ENCODE results near the gene TCEAL5. TPM values are rescaled to one million over a fixed set of nuclear protein-coding genes. Genes with fewer than 3 reads are reported as not detected.
A peak's percentile ranks its signal among the peaks of the same experiment; 100 is the strongest.

TCEAL5 gene
- total RNA-seq, 4 donors from 2014 or later: 0.64 TPM; not detected in 3

DNA sequence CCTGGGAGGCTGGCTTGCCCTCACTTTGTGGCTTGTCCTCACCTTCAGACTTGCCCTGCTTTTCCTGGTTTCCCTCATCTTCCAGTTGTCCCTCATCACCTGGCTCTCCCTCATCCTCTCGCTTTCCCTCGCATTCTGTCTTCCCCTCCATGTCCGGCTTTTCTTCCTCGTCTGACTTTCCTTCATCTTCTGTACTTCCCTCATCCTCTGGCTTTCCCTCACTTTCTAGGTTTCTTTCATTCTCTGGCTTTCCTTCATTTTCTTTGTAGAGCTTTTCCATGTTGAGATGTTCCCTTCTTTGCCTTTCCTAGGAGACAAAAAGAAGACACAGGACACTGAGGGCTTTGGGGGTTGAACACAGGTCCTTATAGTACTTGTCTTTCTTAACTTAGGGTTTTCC, 2.3 kb downstream of the TCEAL5 start:
- Histone ChIP-seq H3K4me1 (no peaks in the 10 kb centered on the region), H3K9me3 (no peaks in the 10 kb centered on the region), H3K36me3 (no peaks in the 10 kb centered on the region), H3K27ac (no peak overlapping the region), H3K27me3 (peaks cover 2% of the 10 kb centered on the region), H3K4me3 (no peak overlapping the region)
- in situ Hi-C loops (cut with MboI; ENCODE audit: low pct_ligation_motif_present in 1 of 4, low pct_unique_long_range_greater_than_20kb in 1 of 4, low sequenced_read_pairs in 3 of 4): no loop called here
- WGBS, 2 donors (ENCODE audit: low coverage in 1 of 2): 88% methylated on average over 4 of the region's 4 CpGs; no CpG with 5 or more reads in 1 of the 2 donors
- TF ChIP-seq EP300 (IDR thresholded peaks at IDR 0.05; ENCODE audit: low read depth) (no peak), POLR2A (IDR thresholded peaks at IDR 0.05) (no peak)
- no peak for DNase-seq
- intact Hi-C loops (cut with DNase I; ENCODE audit: low total_unique reads): no loop called here

- no peak overlapping the region for H3K4me3 ChIP-seq
- no peak for DNase-seq
- no peaks in the 10 kb centered on the region for H3K9me3 ChIP-seq
- TF ChIP-seq, protein P1, sequence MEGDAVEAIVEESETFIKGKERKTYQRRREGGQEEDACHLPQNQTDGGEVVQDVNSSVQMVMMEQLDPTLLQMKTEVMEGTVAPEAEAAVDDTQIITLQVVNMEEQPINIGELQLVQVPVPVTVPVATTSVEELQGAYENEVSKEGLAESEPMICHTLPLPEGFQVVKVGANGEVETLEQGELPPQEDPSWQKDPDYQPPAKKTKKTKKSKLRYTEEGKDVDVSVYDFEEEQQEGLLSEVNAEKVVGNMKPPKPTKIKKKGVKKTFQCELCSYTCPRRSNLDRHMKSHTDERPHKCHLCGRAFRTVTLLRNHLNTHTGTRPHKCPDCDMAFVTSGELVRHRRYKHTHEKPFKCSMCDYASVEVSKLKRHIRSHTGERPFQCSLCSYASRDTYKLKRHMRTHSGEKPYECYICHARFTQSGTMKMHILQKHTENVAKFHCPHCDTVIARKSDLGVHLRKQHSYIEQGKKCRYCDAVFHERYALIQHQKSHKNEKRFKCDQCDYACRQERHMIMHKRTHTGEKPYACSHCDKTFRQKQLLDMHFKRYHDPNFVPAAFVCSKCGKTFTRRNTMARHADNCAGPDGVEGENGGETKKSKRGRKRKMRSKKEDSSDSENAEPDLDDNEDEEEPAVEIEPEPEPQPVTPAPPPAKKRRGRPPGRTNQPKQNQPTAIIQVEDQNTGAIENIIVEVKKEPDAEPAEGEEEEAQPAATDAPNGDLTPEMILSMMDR (IDR thresholded peaks at IDR 0.05): no peak
- TF ChIP-seq POLR2A (IDR thresholded peaks at IDR 0.05) (no peak), POLR2AphosphoS5 (IDR thresholded peaks at IDR 0.05) (no peak), EP300 (IDR thresholded peaks at IDR 0.05; ENCODE audit: low read depth) (no peak)
- no peak overlapping the region for H3K27ac ChIP-seq
- in situ Hi-C loops (cut with MboI; ENCODE audit: low pct_ligation_motif_present in 1 of 4, low pct_unique_long_range_greater_than_20kb in 1 of 4, low sequenced_read_pairs in 3 of 4) (no loop called here), intact Hi-C loops (cut with DNase I; ENCODE audit: low total_unique reads) (no loop called here)
- peaks cover 0 to 9% (median 0%) of the 10 kb centered on the region in 4 donors for H3K4me1 ChIP-seq
- H3K36me3 ChIP-seq: no peaks in the 10 kb centered on the region
- H3K27me3 ChIP-seq: no peaks in the 10 kb centered on the region
Observed at GRCh38 chrX:103258275-103258674, 18.3 kb downstream of the TCEAL5 start.

DNA sequence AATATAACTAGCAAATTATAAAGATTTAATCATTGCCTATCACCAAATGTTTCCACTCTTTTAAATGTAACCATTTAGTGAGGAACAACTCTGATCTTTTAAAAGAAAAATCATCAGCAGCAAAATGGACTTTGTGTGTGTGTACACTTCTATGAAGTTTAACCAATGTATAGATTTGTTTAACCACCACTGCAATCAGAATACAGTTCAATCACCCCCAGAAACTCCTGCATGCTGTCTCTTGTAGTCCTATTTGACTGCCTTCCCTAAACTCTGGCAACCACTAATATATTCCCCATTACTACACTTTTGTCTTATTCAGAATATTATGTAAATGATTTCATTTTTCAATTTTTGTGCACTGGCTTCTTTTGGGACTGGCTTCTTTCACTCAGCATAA, 19.9 kb downstream of the TCEAL5 start:
- DNase-seq: no peak
- Histone ChIP-seq H3K27me3 (no peaks in the 10 kb centered on the region), H3K27ac (no peak overlapping the region), H3K4me1 (peaks cover 0 to 9% (median 0%) of the 10 kb centered on the region in 4 donors), H3K36me3 (no peaks in the 10 kb centered on the region), H3K4me3 (no peak overlapping the region), H3K9me3 (no peaks in the 10 kb centered on the region)
- intact Hi-C loops (cut with DNase I; ENCODE audit: low total_unique reads) (no loop called here), in situ Hi-C loops (cut with MboI; ENCODE audit: low pct_ligation_motif_present in 1 of 4, low pct_unique_long_range_greater_than_20kb in 1 of 4, low sequenced_read_pairs in 3 of 4) (no loop called here)
- TF ChIP-seq EP300 (IDR thresholded peaks at IDR 0.05; ENCODE audit: low read depth): no peak
- TF ChIP-seq POLR2AphosphoS5 (IDR thresholded peaks at IDR 0.05): no peak
- TF ChIP-seq, protein P1 (IDR thresholded peaks at IDR 0.05): no peak
- no peak for TF ChIP-seq POLR2A (IDR thresholded peaks at IDR 0.05)

- 0 to 33% methylated on average over 8 to 22 of the region's 22 CpGs for WGBS, 2 donors (ENCODE audit: low coverage in 1 of 2)
- peak; percentile 82 for DNase-seq
- Histone ChIP-seq H3K36me3 (no peaks in the 10 kb centered on the region), H3K27me3 (no peaks in the 10 kb centered on the region), H3K27ac (peak within 1 kb of the TSS; percentile 80 to 92 (median 90)), H3K4me3 (peak within 1 kb of the TSS; percentile 30 to 72 (median 54)), H3K9me3 (no peaks in the 10 kb centered on the region), H3K4me1 (peaks cover 0 to 9% (median 0%) of the 10 kb centered on the region in 4 donors)
- intact Hi-C loops (cut with DNase I; ENCODE audit: low total_unique reads) (no loop called here), in situ Hi-C loops (cut with MboI; ENCODE audit: low pct_ligation_motif_present in 1 of 4, low pct_unique_long_range_greater_than_20kb in 1 of 4, low sequenced_read_pairs in 3 of 4) (no loop called here)
- TF ChIP-seq POLR2AphosphoS5 (IDR thresholded peaks at IDR 0.05) (peak; percentile 81 to 83 (median 81)), EP300 (IDR thresholded peaks at IDR 0.05; ENCODE audit: low read depth) (no peak), POLR2A (IDR thresholded peaks at IDR 0.05) (peak; percentile 63)
Observed at GRCh38 chrX:103254921-103255493, 21.5 kb downstream of the TCEAL5 start, which contains the start of gene TCEAL8. Gene TCEAL8 (minus strand): TSS chrX:103255155. CDS start chrX:103253979, 1,176 bp downstream.

- peak overlapping the region; percentile 30 to 72 (median 54) for H3K4me3 ChIP-seq
- TF ChIP-seq, protein P1 (IDR thresholded peaks at IDR 0.05): no peak
- TF ChIP-seq EP300 (IDR thresholded peaks at IDR 0.05; ENCODE audit: low read depth) (no peak), POLR2A (IDR thresholded peaks at IDR 0.05) (no peak), POLR2AphosphoS5 (IDR thresholded peaks at IDR 0.05) (no peak)
- no peaks in the 10 kb centered on the region for H3K9me3 ChIP-seq
- H3K27me3 ChIP-seq: no peaks in the 10 kb centered on the region
- peak; percentile 40 for DNase-seq
- peaks cover 0 to 9% (median 0%) of the 10 kb centered on the region in 4 donors for H3K4me1 ChIP-seq
- intact Hi-C loops (cut with DNase I; ENCODE audit: low total_unique reads): no loop called here
- H3K36me3 ChIP-seq: no peaks in the 10 kb centered on the region
- in situ Hi-C loops (cut with MboI; ENCODE audit: low pct_ligation_motif_present in 1 of 4, low pct_unique_long_range_greater_than_20kb in 1 of 4, low sequenced_read_pairs in 3 of 4): no loop called here
- peak overlapping the region; percentile 80 to 92 (median 90) for H3K27ac ChIP-seq
- 23% methylated on average over 22 of the region's 22 CpGs; no CpG with 5 or more reads in 1 of the 2 donors for WGBS, 2 donors (ENCODE audit: low coverage in 1 of 2)
Observed at GRCh38 chrX:103254171-103254824, 22.3 kb downstream of the TCEAL5 start.

Data from transverse colon (tissue), 4 donors.